Measurements from ENCODE around the gene ZNG1B. TPM values are rescaled to one million over a fixed set of nuclear protein-coding genes. Genes with fewer than 3 reads are reported as not detected.
"Not testable (repeated sequence)": the region's sequence is repeated elsewhere in the genome, so short reads cannot be mapped to it uniquely, and the experiment has no call there.

The ZNG1B gene
- total and polyA plus RNA-seq, 9 of the 15 experiments (the other 6 are each of a cell fraction or from before 2014, with no cell fraction given): 37.4 to 108 (median 45.0) TPM

DNA sequence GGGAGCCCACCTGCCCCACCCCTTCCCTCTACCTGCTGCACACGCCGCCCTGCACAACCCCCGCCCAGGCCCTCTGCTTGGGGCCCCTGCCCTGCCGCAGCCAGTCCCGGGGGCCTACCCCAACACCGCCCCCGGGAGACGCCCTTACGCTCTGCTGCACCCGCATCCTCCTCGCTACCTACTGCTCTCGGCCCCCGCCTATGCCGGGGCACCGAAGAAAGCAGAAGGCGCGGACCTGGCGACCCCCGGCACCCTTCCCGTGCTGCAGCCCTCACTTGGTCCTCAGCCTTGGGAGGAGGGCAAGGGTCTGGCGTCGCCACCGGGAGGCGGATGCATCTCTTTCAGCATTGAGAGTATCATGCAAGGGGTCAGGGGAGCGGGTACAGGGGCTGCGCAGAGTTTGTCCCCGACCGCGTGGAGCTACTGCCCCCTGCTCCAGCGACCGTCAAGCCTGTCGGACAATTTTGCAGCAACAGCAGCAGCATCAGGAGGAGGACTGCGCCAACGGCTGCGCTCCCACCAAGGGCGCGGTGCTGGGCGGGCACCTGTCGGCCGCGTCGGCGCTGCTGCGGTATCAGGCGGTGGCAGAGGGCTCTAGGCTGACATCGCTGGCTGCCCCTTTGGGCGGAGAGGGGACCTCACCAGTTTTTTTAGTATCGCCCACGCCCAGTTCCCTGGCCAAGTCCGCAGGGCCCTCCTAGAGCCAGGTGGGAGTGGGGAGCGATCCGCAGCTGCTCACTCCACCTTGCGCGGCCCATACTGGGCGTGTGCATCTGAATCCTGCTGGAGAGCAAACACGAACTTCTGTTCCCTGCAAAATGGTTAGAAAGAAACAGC lies 62.6 kb downstream of the ZNG1B start:
- H3K27ac ChIP-seq (ENCODE audit: extremely low read depth, low read depth, low read length); H3K9ac ChIP-seq (ENCODE audit: insufficient read depth in 1 of 2, low read depth in 2 of 2, low read length in 2 of 2); ATAC-seq; FAIRE-seq; H2AFZ ChIP-seq (ENCODE audit: low read depth, low read length); H3K9me3 ChIP-seq (replicated peaks; ENCODE audit: control insufficient read depth, insufficient read depth, low read depth, low read length); H3K9me1 ChIP-seq (ENCODE audit: control insufficient read depth, insufficient read depth, low read length); H4K20me1 ChIP-seq (replicated peaks; ENCODE audit: control insufficient read depth, insufficient read depth, low read length); H3K79me2 ChIP-seq (ENCODE audit: control insufficient read depth, insufficient read depth, low read length); POLR2A ChIA-PET; H3K27me3 ChIP-seq (ENCODE audit: control insufficient read depth in 2 of 2, insufficient read depth in 2 of 2, low read length in 2 of 2); H3K36me3 ChIP-seq (ENCODE audit: control insufficient read depth, insufficient read depth, low read length); H3K4me2 ChIP-seq (ENCODE audit: insufficient read depth, low read length); BruUV-seq (replicated peaks); in situ Hi-C loops (cut with MboI); H3K4me3 ChIP-seq; CTCF ChIA-PET (ENCODE audit: low intra/inter-chr PET ratio); DNase-seq (ENCODE audit: extremely low read depth in 1 of 4, low spot score in 3 of 4); intact Hi-C loops (cut with micrococcal nuclease): not testable (repeated sequence)
- 80% methylated on average over 8 of the region's 56 CpGs for WGBS (ENCODE audit: insufficient coverage, low coverage, missing lambda C conversion rate)
- peaks cover 2 to 18% of the 10 kb centered on the region in 2 experiments; a peak in 2 of 5 replicates for H3K4me1 ChIP-seq (replicated peaks in 1 of 2; ENCODE audit: control insufficient read depth in 2 of 2, insufficient read depth in 2 of 2, low read length in 2 of 2)
- peak; percentile 36; the same call in 1 of the 2 replicates for TF ChIP-seq POLR2G (IDR thresholded peaks at IDR 0.05; ENCODE audit: low read depth, low read length)

DNA sequence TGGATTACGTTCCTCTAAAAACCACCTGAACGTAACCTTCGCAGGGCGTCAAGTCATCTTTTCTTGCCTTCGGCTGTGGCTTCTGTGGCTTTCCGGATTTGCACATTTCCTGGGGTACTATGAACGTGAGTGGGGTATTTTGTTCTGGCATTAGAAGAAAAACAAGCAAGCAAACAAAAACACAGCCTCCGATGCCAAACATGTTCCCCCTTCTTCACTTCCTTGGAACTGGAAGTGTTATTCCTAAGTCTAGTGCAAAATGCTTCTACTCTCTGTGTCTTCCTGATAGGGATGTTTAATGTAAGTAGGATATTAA lies 63.2 kb downstream of the ZNG1B start:
- H3K9ac ChIP-seq (ENCODE audit: insufficient read depth in 1 of 2, low read depth in 2 of 2, low read length in 2 of 2); H3K27ac ChIP-seq (ENCODE audit: extremely low read depth, low read depth, low read length); H3K4me3 ChIP-seq; CTCF ChIA-PET (ENCODE audit: low intra/inter-chr PET ratio); H3K9me3 ChIP-seq (replicated peaks; ENCODE audit: control insufficient read depth, insufficient read depth, low read depth, low read length); POLR2A ChIA-PET; H2AFZ ChIP-seq (ENCODE audit: low read depth, low read length); H4K20me1 ChIP-seq (replicated peaks; ENCODE audit: control insufficient read depth, insufficient read depth, low read length); FAIRE-seq; H3K79me2 ChIP-seq (ENCODE audit: control insufficient read depth, insufficient read depth, low read length); H3K4me2 ChIP-seq (ENCODE audit: insufficient read depth, low read length); H3K9me1 ChIP-seq (ENCODE audit: control insufficient read depth, insufficient read depth, low read length); intact Hi-C loops (cut with micrococcal nuclease); H3K27me3 ChIP-seq (ENCODE audit: control insufficient read depth in 2 of 2, insufficient read depth in 2 of 2, low read length in 2 of 2); DNase-seq (ENCODE audit: extremely low read depth in 1 of 4, low spot score in 3 of 4); H3K36me3 ChIP-seq (ENCODE audit: control insufficient read depth, insufficient read depth, low read length); ATAC-seq; in situ Hi-C loops (cut with MboI); BruUV-seq (replicated peaks): not testable (repeated sequence)
- peaks cover 2 to 18% of the 10 kb centered on the region in 2 experiments; a peak in 2 of 5 replicates for H3K4me1 ChIP-seq (replicated peaks in 1 of 2; ENCODE audit: control insufficient read depth in 2 of 2, insufficient read depth in 2 of 2, low read length in 2 of 2)
- WGBS (ENCODE audit: insufficient coverage, low coverage, missing lambda C conversion rate): 65% methylated on average over 6 of the region's 8 CpGs

DNA sequence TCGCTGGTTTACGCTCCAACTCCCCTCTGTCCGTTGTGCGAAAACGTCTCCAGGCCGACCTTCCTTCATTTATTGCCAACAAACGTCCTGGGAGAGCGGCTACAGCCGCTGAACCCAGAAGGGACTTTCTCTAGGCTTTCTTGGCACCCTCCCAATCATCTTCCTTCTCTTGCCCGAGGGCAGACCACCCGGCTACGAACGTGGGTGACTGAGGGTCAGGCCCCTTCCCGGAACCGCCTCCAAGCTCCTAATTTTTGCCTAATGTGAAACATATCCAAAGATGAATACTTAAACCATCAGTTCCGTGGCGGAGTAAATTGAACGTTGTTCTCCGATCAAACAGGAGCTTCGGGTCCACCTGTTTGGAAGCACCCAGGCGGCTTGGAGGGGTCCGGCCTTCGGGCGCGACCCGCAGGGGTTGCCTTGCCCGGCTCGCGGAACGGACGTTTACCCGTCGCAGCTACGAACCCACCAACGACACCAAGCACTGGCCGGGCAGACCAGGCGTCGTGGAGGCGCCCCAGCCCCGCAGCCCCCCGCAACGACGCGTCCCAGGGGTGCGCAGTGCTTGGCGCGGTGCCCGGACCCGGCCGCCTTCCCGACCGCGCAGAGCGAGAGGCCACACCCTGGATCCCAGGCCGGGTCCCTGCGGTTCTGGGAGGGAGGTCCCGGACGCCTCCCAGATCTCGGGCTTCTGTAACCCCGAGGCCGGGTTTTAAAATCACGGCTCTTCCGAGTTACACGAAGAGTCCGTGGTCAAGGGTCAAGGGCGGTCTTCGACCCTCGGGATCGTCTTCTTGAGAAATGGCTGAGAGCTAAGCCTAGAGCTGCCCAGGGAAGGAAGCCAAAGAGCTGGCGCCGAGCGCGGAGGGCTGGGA lies 65.0 kb downstream of the ZNG1B start:
- ATAC-seq; in situ Hi-C loops (cut with MboI); FAIRE-seq; intact Hi-C loops (cut with micrococcal nuclease); H3K27ac ChIP-seq (ENCODE audit: extremely low read depth, low read depth, low read length); H3K9me1 ChIP-seq (ENCODE audit: control insufficient read depth, insufficient read depth, low read length); DNase-seq (ENCODE audit: extremely low read depth in 1 of 4, low spot score in 3 of 4); H3K36me3 ChIP-seq (ENCODE audit: control insufficient read depth, insufficient read depth, low read length); POLR2A ChIA-PET; BruUV-seq (replicated peaks); H3K79me2 ChIP-seq (ENCODE audit: control insufficient read depth, insufficient read depth, low read length); CTCF ChIA-PET (ENCODE audit: low intra/inter-chr PET ratio); H3K27me3 ChIP-seq (ENCODE audit: control insufficient read depth in 2 of 2, insufficient read depth in 2 of 2, low read length in 2 of 2); H4K20me1 ChIP-seq (replicated peaks; ENCODE audit: control insufficient read depth, insufficient read depth, low read length); H3K9me3 ChIP-seq (replicated peaks; ENCODE audit: control insufficient read depth, insufficient read depth, low read depth, low read length): not testable (repeated sequence)
- Histone ChIP-seq H2AFZ (ENCODE audit: low read depth, low read length) (peak overlapping the region; percentile 84), H3K9ac (ENCODE audit: insufficient read depth in 1 of 2, low read depth in 2 of 2, low read length in 2 of 2) (peak overlapping the region in 1 of 2 experiments; percentile 89; a peak in 2 of 4 replicates), H3K4me2 (ENCODE audit: insufficient read depth, low read length) (peak overlapping the region; percentile 66; the same call in 1 of the 2 replicates), H3K4me3 (peak overlapping the region; percentile 49), H3K4me1 (replicated peaks in 1 of 2; ENCODE audit: control insufficient read depth in 2 of 2, insufficient read depth in 2 of 2, low read length in 2 of 2) (peaks cover 2 to 18% of the 10 kb centered on the region in 2 experiments; a peak in 2 of 5 replicates)
- WGBS (ENCODE audit: insufficient coverage, low coverage, missing lambda C conversion rate): 60% methylated on average over 20 of the region's 73 CpGs
